HUES64 (cell line): ENCODE results near the gene AFAP1.

ENCODE experiments used
- H3K27ac ChIP-seq: 2 replicates; pipeline ENCODE4 v1.7.0; 2013; ENCODE audit warnings: low read depth, low read length, inconsistent platforms
- H3K27me3 ChIP-seq: 2 replicates; pipeline ENCODE4 v1.6.1; 2013; ENCODE audit warnings: mild to moderate bottlenecking, low read length; ENCODE audit not compliant: insufficient read depth
- H3K36me3 ChIP-seq: 2 replicates; pipeline ENCODE4 v1.6.1; 2013; ENCODE audit warnings: mild to moderate bottlenecking, low read length; ENCODE audit not compliant: insufficient read depth
- H3K4me1 ChIP-seq: 2 replicates; pipeline ENCODE4 v1.6.1; 2013; ENCODE audit warnings: mild to moderate bottlenecking, low read length, moderate library complexity; ENCODE audit not compliant: insufficient read depth
- H3K4me3 ChIP-seq: 2 replicates; pipeline ENCODE4 v1.5.1; 2013; ENCODE audit warnings: mild to moderate bottlenecking, low read length, moderate library complexity
- H3K9ac ChIP-seq: 2 replicates; pipeline ENCODE4 v1.6.1; 2013; ENCODE audit warnings: mild to moderate bottlenecking, low read depth, low read length
- H3K9me3 ChIP-seq: 2 replicates; pipeline ENCODE4 v1.6.1; 2013; ENCODE audit warnings: low read depth, low read length; ENCODE audit not compliant: insufficient read depth
- WGBS: fragments of 150-250, 120-280 bp; methylation state at CpG from one replicate; pipeline ENCODE4 v1.1.7; 2013; ENCODE audit warnings: missing lambda C conversion rate; 5-methylcytosine and 5-hydroxymethylcytosine counted together

The AFAP1 gene

DNA sequence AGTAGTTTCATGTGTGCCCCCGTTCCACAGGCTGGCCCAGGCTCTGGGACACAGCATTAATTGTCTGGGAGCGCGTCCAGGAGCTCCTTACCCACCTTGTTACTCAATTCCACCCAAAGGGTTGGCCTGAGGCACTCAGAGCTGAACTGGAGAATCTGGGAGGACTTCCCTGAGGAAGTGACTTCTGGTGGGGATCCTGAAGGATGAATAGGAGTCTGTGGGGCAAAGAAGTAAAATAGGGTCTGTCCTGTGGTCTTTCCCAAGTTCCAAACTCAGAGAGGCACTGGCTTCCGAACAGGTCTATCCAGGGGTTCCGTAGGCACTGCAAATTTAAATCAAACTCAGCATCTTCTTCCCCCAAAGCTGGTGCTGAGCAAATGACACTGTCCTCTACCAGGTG lies 204.3 kb downstream of the AFAP1 start:
- Histone ChIP-seq H3K27ac (no peak overlapping the region), H3K9ac (no peak overlapping the region), H3K4me3 (no peak overlapping the region), H3K9me3 (no peaks in the 10 kb centered on the region), H3K27me3 (no peaks in the 10 kb centered on the region), H3K4me1 (no peaks in the 10 kb centered on the region), H3K36me3 (no peaks in the 10 kb centered on the region)
- WGBS = 92% methylated on average over 5 of the region's 5 CpGs

DNA sequence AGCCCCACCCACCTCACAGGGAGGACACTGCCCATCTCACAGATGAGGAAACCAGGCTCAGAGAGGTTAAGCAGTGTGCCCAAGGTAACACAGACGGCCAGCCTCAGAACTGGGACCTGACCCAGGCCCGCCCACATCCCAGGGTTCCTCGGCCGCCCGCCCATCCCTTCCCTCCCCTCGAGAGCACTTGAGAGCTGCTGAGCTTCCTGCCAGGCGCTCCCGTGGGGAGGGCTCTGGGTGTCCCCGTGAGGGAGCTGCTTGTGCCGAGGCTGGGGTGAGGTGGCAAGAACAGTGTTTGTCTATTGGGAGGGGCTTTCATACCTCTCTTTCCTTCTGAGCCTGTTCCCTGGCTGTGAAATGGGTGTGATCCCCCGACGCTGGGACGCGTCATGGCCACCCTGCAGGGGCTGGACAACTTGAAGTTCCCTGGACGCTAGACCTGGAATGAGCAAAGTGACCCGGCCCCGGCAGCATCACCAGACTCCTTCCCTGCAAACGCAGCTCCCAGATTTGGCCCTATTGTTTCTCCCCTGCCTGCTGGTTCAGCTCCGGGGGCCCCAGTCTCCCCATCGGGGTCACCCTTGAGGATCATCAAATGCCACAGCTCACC lies 204.9 kb downstream of the AFAP1 start:
- Histone ChIP-seq H3K27me3 (no peaks in the 10 kb centered on the region), H3K27ac (no peak overlapping the region), H3K36me3 (no peaks in the 10 kb centered on the region), H3K9me3 (no peaks in the 10 kb centered on the region), H3K9ac (no peak overlapping the region), H3K4me1 (no peaks in the 10 kb centered on the region), H3K4me3 (no peak overlapping the region)
- 90% methylated on average over 20 of the region's 20 CpGs for WGBS

DNA sequence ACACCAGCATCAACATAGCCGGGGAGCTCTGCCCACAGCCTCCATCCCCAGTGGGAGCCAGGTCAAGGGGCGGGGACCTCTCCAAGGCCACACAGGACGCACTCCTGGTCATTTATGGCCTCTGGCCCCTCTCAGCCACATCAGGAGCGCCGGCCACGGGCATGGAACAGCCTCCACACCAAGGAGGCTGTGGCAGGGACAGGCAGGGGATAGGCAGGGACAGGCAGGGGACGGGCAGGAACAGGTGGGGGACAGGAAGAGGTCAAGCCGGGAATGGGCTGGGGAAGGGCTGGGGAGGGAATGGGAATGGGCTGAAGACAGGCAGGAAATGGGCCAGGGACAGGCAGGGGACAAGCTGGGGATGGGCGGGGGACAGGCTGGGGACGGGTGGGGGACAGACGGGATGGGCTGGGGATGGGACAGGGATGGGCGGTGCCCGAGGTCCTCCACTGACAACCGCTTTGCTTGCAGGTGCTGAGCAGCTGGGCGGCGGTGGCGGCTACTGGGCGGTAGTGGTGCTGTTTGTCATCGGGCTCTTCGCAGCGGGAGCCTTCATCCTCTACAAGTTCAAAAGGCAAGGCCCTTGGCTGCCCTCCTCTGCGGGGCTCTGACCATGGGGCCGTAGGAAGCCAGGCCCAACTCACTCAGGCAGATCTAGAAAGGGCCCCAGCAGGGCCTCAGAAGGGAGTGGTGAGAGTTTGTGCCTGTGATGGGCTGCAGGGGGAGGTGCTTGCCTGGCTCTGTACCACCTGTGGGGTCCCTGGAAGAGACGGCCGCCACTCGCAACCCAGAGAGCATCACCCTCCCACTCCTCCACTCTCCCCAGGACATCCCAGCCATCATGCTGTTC lies 205.6 kb downstream of the AFAP1 start:
- WGBS = 82% methylated on average over 26 of the region's 26 CpGs
- H3K27me3 ChIP-seq = no peaks in the 10 kb centered on the region

DNA sequence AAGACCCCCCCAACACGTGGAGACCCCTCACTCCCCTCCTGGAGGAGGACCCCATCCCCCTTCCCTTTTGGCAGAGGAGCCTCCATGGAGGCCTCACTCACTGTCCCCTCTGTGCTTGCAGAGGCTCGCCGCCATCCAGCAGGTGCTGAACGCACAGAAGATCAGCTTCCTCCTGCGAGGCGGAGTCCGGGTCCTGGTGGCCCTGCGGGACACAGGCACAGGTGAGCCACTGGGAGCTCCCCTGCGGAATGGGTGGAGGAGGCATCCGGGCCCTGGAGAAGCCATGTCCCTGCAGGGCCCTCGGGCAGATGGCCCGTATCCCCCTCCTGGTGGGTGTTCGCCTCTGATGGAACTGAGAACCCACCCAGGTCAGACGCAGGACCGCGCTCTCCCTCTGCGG lies 206.5 kb downstream of the AFAP1 start:
- H3K36me3 ChIP-seq = no peaks in the 10 kb centered on the region
- H3K9me3 ChIP-seq = no peaks in the 10 kb centered on the region
- 90% methylated on average over 17 of the region's 17 CpGs for WGBS
- no peaks in the 10 kb centered on the region for H3K27me3 ChIP-seq
- H3K27ac ChIP-seq = no peak overlapping the region
- no peak overlapping the region for H3K9ac ChIP-seq
- no peaks in the 10 kb centered on the region for H3K4me1 ChIP-seq
- no peak overlapping the region for H3K4me3 ChIP-seq

More for the DNA sequence above, 205.6 kb downstream of the AFAP1 start:
- Histone ChIP-seq H3K4me1 (no peaks in the 10 kb centered on the region), H3K4me3 (no peak overlapping the region), H3K27ac (no peak overlapping the region), H3K9ac (no peak overlapping the region), H3K9me3 (no peaks in the 10 kb centered on the region), H3K36me3 (no peaks in the 10 kb centered on the region)

DNA sequence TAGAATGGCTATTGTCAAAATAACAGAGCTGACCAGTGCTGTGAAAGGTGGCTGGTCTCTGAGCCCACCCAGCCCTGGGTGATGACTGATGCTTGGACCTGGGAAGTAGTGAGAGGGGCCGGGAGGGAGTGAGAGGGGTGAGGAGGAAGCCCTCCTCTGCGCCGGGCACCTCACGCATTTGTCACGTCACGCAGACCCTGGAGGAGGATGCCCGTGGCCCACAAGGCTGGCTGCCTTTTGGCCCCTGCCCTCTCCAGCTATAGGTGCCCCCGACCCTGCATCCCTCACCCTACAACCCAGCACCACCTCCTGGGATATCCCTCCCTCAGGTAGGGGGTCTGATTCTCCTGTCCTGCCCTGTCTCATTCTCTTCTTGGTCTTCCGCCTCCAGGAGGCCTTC lies 207.4 kb downstream of the AFAP1 start:
- H3K27me3 ChIP-seq = no peaks in the 10 kb centered on the region

DNA sequence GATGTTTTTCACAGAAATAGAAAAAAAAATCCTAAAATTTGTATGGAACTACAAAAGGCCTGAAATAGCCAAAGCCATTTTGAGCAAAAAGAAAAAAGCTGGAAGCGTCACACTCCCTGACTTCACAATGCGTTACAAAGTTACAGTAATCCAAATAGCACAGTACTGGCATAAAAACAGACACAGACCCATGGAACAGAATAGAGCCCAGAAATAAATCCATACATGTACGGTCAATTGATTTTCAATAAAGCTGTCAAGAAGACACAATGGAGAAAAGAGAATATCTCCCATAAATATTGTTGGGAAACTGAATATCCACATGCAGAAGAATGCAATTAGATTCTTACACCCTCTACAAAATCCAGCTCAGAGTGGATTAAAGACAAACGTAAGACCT lies 208.2 kb downstream of the AFAP1 start:
- no peak overlapping the region for H3K4me3 ChIP-seq
- H3K36me3 ChIP-seq = no peaks in the 10 kb centered on the region
- no peaks in the 10 kb centered on the region for H3K9me3 ChIP-seq
- H3K27ac ChIP-seq = no peak overlapping the region
- H3K9ac ChIP-seq = no peak overlapping the region
- H3K27me3 ChIP-seq = no peaks in the 10 kb centered on the region
- 92% methylated on average over 4 of the region's 4 CpGs for WGBS
- no peaks in the 10 kb centered on the region for H3K4me1 ChIP-seq

More for the DNA sequence above, 207.4 kb downstream of the AFAP1 start:
- H3K4me3 ChIP-seq = no peak overlapping the region
- no peak overlapping the region for H3K27ac ChIP-seq
- no peaks in the 10 kb centered on the region for H3K4me1 ChIP-seq
- H3K9ac ChIP-seq = no peak overlapping the region
- WGBS = 93% methylated on average over 9 of the region's 9 CpGs
- no peaks in the 10 kb centered on the region for H3K9me3 ChIP-seq
- H3K36me3 ChIP-seq = no peaks in the 10 kb centered on the region

DNA sequence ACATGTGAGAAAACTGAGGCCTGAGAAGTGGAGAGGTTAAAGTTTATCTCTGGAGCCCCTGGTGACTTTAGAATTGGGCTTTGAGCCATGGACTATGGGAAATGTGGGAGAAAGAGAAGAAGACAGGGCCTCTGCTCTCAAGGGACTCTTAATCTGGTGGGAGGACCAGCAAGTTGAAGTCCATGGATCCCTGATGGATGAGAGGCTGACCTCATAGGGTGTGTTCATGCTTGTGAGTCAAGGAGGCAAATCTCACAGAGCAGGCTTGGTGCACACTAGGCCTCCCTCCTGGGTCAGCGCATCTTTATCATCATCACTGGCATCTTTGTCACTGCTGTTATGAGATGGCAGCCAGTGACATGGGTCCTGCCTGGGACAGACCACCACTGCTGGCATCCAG lies 211.9 kb downstream of the AFAP1 start:
- H3K4me1 ChIP-seq = no peaks in the 10 kb centered on the region
- H3K27ac ChIP-seq = no peak overlapping the region
- no peaks in the 10 kb centered on the region for H3K27me3 ChIP-seq
- WGBS = 98% methylated on average over 1 of the region's 1 CpG
- no peak overlapping the region for H3K4me3 ChIP-seq
- H3K9ac ChIP-seq = no peak overlapping the region
- H3K36me3 ChIP-seq = no peaks in the 10 kb centered on the region
- no peaks in the 10 kb centered on the region for H3K9me3 ChIP-seq

DNA sequence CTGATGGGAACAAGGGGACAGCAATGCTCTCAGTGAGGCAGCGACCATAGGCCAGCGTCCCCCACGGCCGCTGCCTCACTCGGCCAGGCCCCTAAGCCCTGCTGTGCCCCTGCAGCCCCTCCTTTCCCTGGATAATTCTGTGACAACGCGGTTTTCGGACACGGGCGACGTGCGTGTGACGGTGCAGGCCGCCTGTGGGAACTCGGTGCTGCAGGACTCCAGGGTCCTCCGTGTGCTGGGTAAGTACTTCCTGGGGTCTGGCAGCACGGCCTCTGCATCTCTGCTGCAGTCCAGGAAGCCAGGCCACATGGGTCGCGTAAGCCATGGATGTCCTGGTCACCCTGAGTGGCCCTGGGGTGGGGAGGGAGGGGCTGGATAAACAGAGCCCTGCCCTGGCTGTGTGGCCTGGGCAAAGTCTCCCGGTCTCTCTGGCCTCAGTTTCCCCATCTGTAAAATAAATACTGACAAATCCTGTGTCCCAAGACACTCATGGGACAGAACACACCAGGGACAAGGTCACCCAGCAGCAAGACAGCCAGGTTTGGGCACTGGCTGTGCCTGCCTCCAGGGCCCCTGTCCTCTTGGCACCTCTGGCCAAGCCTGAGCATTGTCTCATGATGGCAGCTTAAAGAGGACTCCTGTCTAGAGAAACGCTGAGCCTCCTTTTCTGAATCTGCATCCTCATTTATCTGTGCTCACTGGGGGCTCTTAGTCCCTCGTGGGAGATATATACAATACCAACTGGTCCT lies 212.8 kb downstream of the AFAP1 start:
- H3K36me3 ChIP-seq = no peaks in the 10 kb centered on the region
- H3K27me3 ChIP-seq = no peaks in the 10 kb centered on the region
- no peak overlapping the region; the same call in 1 of the 2 replicates for H3K9ac ChIP-seq
- 90% methylated on average over 22 of the region's 22 CpGs for WGBS
- no peak overlapping the region for H3K4me3 ChIP-seq
- H3K27ac ChIP-seq = no peak overlapping the region
- H3K9me3 ChIP-seq = no peaks in the 10 kb centered on the region
- H3K4me1 ChIP-seq = no peaks in the 10 kb centered on the region

DNA sequence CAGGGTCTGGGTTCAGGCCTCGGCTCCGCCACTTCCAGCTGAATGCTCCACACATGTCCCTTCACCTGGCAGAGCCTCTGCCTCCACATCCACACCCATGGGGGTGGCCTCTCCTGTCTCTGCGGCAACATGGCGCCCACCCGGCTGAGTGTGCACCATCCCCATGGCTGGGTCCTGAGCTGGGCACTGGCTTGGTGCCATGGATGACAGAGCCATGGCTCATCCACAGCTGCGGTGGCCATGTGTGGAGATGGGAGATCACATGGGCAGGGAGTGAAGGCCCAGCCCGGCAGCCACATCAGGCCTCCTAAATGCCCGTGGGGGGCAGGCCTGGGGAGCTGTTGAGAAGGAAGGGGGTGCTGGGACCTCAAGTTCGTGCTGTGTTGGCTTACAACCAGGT lies 213.7 kb downstream of the AFAP1 start:
- Histone ChIP-seq H3K9me3 (no peaks in the 10 kb centered on the region), H3K36me3 (no peaks in the 10 kb centered on the region), H3K4me3 (no peak overlapping the region), H3K4me1 (no peaks in the 10 kb centered on the region), H3K9ac (no peak overlapping the region), H3K27ac (no peak overlapping the region), H3K27me3 (no peaks in the 10 kb centered on the region)
- WGBS = 93% methylated on average over 9 of the region's 9 CpGs

DNA sequence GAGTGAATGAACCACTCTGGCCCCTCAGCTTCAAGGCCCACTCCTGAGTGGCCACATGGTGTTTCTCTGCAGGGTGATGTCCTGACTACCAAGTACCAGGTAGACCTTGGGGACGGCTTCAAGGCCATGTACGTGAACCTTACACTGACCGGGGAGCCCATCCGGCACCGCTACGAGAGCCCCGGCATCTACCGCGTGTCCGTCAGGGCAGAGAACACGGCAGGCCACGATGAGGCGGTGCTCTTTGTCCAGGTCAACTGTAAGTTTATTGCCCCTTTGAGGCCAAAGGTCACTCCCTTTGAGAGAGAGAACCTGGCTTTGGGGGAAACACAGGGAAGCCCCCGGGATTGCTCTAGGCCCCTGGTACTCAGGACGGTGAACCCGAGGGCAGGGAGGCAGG lies 216.0 kb downstream of the AFAP1 start:
- no peaks in the 10 kb centered on the region for H3K9me3 ChIP-seq
- no peak overlapping the region for H3K27ac ChIP-seq
- H3K9ac ChIP-seq = no peak overlapping the region
- H3K4me1 ChIP-seq = no peaks in the 10 kb centered on the region
- no peak overlapping the region for H3K4me3 ChIP-seq
- 95% methylated on average over 16 of the region's 16 CpGs for WGBS
- H3K36me3 ChIP-seq = no peaks in the 10 kb centered on the region
- peaks cover 8% of the 10 kb centered on the region for H3K27me3 ChIP-seq

DNA sequence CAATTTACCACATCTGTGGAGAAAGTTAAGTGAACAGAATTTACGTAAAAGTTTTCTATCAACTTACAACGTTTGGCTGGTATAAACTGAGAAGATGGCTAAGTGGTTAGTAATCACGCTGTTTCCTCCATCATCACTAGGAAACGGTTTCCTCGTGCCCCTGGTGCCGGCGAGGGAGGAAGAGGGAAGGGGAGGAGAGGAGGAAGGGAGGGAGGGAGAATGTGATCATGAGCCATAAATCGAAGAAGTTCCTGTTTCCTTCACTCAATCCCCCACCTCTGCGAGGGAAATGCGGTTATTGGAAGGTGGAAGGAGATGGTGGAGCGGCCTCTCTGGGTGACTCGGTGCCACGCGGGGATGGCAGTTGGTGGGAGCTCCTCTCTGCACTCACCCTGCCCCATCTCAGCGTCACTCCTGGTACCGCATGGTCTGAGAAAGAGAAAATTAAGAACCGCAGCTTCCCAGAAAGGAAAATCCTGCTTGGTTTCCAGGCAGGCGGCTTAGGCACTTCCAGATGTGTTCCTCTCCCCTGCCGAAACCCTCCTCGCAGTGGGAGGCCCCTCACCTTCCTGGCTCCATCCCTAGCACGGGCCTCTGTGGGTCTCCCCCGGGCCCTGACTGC lies 216.8 kb downstream of the AFAP1 start:
- H3K4me3 ChIP-seq = no peak overlapping the region
- whole genome bisulfite sequencing = 91% methylated on average over 18 of the region's 22 CpGs

More for the DNA sequence above, 216.8 kb downstream of the AFAP1 start:
- H3K27ac ChIP-seq = no peak overlapping the region
- peaks cover 10% of the 10 kb centered on the region for H3K27me3 ChIP-seq
- H3K36me3 ChIP-seq = no peaks in the 10 kb centered on the region
- no peaks in the 10 kb centered on the region for H3K9me3 ChIP-seq
- H3K9ac ChIP-seq = no peak overlapping the region
- no peaks in the 10 kb centered on the region for H3K4me1 ChIP-seq
